HG02763 (cell line): Measurements from ENCODE around the gene LITAF.
"Not testable (repeated sequence)": the region's sequence is repeated elsewhere in the genome, so short reads cannot be mapped to it uniquely, and the experiment has no call there.

Experiments used
- ATAC-seq: cut with Tn5 transposase; IDR thresholded peaks from one replicate; pipeline ENCODE4 v1.9.1; 2021; ENCODE audit warnings: mild to moderate bottlenecking, moderate library complexity; ENCODE audit not compliant: unreplicated experiment

The LITAF gene

GRCh38 chr16:11524098-11524760 is 62.5 kb downstream of the LITAF start:
- no peak for ATAC-seq

GRCh38 chr16:11521055-11521454 is 65.7 kb downstream of the LITAF start:
- ATAC-seq, result no peak

GRCh38 chr16:11520442-11520841 is 66.3 kb downstream of the LITAF start:
- no peak for ATAC-seq

GRCh38 chr16:11517961-11518360 is 68.8 kb downstream of the LITAF start:
- ATAC-seq, result no peak

- no peak for ATAC-seq
These were observed 70.9 kb downstream of the LITAF start for GRCh38 chr16:11515540-11516430.

GRCh38 chr16:11514283-11514682 is 72.4 kb downstream of the LITAF start:
- no peak for ATAC-seq

GRCh38 chr16:11513366-11513765 is 73.4 kb downstream of the LITAF start:
- not testable (repeated sequence) for ATAC-seq

GRCh38 chr16:11511801-11512200 is 74.9 kb downstream of the LITAF start:
- ATAC-seq, result no peak

GRCh38 chr16:11511328-11511727 is 75.4 kb downstream of the LITAF start:
- ATAC-seq, result no peak

- no peak for ATAC-seq
These were observed 76.3 kb downstream of the LITAF start for GRCh38 chr16:11510178-11510973.

GRCh38 chr16:11507991-11508390 is 78.7 kb downstream of the LITAF start:
- ATAC-seq, result no peak

- no peak for ATAC-seq
These were observed 79.4 kb downstream of the LITAF start for GRCh38 chr16:11507350-11507749.

- ATAC-seq, result no peak
These were observed 79.9 kb downstream of the LITAF start for GRCh38 chr16:11506741-11507305.

- not testable (repeated sequence) for ATAC-seq
These were observed 82.5 kb downstream of the LITAF start for GRCh38 chr16:11504261-11504660.

- no peak for ATAC-seq
These were observed 83.2 kb downstream of the LITAF start for GRCh38 chr16:11503566-11503965.

GRCh38 chr16:11502239-11502638 is 84.5 kb downstream of the LITAF start:
- ATAC-seq, result no peak

GRCh38 chr16:11501632-11502031 is 85.1 kb downstream of the LITAF start:
- no peak for ATAC-seq

- ATAC-seq, result no peak
These were observed 85.9 kb downstream of the LITAF start for GRCh38 chr16:11500700-11501346.

- ATAC-seq, result no peak
These were observed 87.2 kb downstream of the LITAF start for GRCh38 chr16:11499295-11500089.

GRCh38 chr16:11498683-11499082 is 88.0 kb downstream of the LITAF start:
- no peak for ATAC-seq
